Retinal pigment epithelial cell (primary cell): ENCODE data around the gene CEP76.
A peak's percentile ranks its signal among the peaks of the same experiment; 100 is the strongest.

ENCODE experiments used
- DNase-seq: peaks from one replicate; pipeline ENCODE4 v3.0.0-alpha.2; 2010; ENCODE audit warnings: low read depth
- H3K4me3 ChIP-seq: 2 replicates; pipeline ENCODE4 v1.5.1; 2011; ENCODE audit warnings: mild to moderate bottlenecking, low read length, control low read depth, moderate library complexity
- CTCF ChIP-seq: conservative IDR thresholded peaks from 2 replicates; pipeline ENCODE4 v1.5.1; 2011; ENCODE audit warnings: low read depth, low read length, control low read depth, inconsistent platforms

Gene CEP76

GRCh38 chr18:12737243-12737902 is 34.9 kb upstream of the CEP76 start:
- no peak for DNase-seq
- no peak for TF ChIP-seq CTCF
- no peak overlapping the region for H3K4me3 ChIP-seq

GRCh38 chr18:12726774-12727550 is 24.4 kb upstream of the CEP76 start:
- TF ChIP-seq CTCF = peak; percentile 84
- H3K4me3 ChIP-seq = no peak overlapping the region
- DNase-seq = no peak

GRCh38 chr18:12726331-12726730 is 23.8 kb upstream of the CEP76 start:
- no peak for TF ChIP-seq CTCF
- no peak overlapping the region for H3K4me3 ChIP-seq
- DNase-seq = no peak

GRCh38 chr18:12722731-12723130 is 20.2 kb upstream of the CEP76 start:
- H3K4me3 ChIP-seq = no peak overlapping the region
- TF ChIP-seq CTCF = no peak

GRCh38 chr18:12721495-12722275 is 19.2 kb upstream of the CEP76 start:
- no peak for TF ChIP-seq CTCF
- no peak for DNase-seq
- no peak overlapping the region for H3K4me3 ChIP-seq

More at GRCh38 chr18:12722731-12723130, 20.2 kb upstream of the CEP76 start:
- DNase-seq = no peak

GRCh38 chr18:12711446-12711845 is 8.9 kb upstream of the CEP76 start:
- TF ChIP-seq CTCF = no peak
- H3K4me3 ChIP-seq = no peak overlapping the region
- DNase-seq = no peak
